M059J (cell line): Measurements from ENCODE around the gene UPF3A. TPM values are rescaled to one million over a fixed set of nuclear protein-coding genes. Genes with fewer than 3 reads are reported as not detected.
"Not testable (repeated sequence)": the region's sequence is repeated elsewhere in the genome, so short reads cannot be mapped to it uniquely, and the experiment has no call there.

Experiments used
- DNase-seq: peaks from one replicate; pipeline ENCODE4 v3.0.0-alpha.2; 2012; ENCODE audit warnings: low read depth
- total RNA-seq: library from RNA; depleted of rRNA; stranded (reverse); fragments of >200 nt; shearing (Covaris generic); gene quantifications from 2 replicates; pipeline ENCODE4 v1.2.3, GENCODE V29; 2014; rRNA removed

The UPF3A gene
- total RNA-seq, result 14.4 and 17.9 TPM in 2 replicates

- peak; percentile 83 for DNase-seq
These were observed at the start of gene UPF3A for GRCh38 chr13:114281351-114282040. Gene UPF3A (plus strand): TSS chr13:114281601. CDS start chr13:114281640, 39 bp downstream.

DNA sequence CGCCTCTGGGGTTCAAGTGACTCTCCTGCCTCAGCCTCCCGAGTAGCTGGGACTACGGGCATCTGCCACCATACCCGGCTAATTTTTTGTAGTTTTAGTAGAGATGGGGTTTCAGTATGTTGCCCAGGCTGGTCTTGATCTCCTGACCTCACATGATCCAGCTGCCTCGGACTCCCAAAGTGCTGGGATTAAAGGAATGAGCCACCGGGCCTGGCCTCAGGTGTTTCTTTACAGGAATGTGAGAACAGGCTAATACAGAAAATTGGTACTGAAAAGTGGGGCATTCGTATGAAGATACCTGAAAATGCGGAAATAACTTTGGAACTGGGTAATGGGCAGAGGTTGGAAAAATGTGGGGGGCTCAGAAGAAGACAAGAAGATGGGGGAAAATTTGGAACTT is 49.5 kb upstream of the UPF3A start:
- DNase-seq, result no peak

- no peak for DNase-seq
These were observed 47.1 kb upstream of the UPF3A start for GRCh38 chr13:114234266-114234644.

- DNase-seq, result peak; percentile 88
These were observed 46.6 kb upstream of the UPF3A start, which contains the start of gene CDC16 for GRCh38 chr13:114234645-114235421. Gene CDC16 (plus strand): TSS chr13:114234897. CDS start chr13:114235085, 188 bp downstream.

GRCh38 chr13:114235697-114236096 is 45.7 kb upstream of the UPF3A start:
- DNase-seq, result no peak

GRCh38 chr13:114236227-114236626 is 45.2 kb upstream of the UPF3A start:
- DNase-seq, result no peak

DNA sequence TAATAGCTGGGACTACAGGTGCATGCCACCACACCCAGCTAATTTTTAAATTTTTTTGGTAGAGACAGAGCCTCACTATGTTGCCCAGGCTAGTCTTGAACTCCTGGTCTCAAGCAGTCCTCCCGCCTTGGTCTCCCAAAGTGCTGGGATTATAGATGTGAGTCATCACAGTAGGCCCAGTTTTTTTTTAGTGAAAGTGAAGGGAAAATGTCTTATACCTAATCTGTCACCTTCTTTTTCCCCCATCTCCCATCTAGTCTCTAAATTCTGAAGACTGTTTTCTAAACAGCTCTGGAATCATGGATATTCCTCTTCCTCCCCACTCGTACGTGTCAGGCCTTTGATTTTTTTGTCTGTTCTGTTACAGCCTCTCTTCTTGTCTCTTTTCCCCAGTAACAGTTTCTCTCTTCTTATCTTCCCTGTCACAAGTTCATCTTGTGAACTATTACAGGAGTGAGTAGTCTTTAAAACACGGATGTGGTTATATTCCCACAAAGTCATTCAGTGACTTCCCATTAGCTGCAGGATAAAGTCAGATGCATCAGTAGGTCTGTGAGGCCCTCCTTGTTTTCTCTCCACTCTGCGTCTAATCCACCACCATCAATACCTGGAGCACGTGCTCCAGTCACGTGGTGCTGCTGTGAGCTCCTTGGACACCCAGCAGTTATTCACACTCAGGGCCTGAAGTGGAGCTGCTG is 43.8 kb upstream of the UPF3A start:
- DNase-seq, result no peak

DNA sequence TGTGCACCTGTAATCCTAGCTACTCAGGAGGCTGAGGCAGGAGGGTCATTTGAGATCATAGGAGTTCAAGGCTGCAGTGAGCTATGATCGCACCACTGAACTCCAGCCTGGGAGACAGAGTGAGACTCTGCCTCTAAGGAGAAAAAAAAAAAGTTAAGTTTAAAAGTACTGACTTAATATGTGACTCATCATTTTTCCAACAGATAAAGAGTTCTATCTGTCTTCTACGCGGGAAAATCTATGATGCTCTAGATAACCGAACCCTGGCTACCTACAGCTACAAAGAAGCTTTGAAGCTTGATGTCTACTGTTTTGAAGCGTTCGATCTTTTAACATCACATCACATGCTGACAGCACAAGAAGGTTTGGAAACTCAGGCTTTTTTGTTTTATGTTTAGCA is 39.5 kb upstream of the UPF3A start:
- no peak for DNase-seq

DNA sequence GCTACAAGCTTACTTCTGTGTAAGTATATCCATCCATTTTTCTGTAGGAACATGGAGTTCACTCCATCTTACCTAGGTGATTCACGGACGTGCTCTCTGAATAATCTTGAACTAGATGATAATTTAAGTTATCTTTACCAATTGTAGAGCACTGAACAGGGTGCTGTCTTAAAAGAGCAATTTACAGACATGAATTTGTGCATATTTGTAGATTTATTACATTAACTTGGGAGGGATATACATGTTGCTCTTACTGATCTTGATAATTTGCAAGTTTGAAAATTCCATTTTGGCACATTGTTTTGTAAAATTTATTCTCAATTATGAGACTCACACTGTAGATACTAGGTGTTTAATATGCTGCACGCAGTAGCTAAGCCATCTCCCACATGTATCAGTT is 37.4 kb upstream of the UPF3A start:
- DNase-seq, result no peak

DNA sequence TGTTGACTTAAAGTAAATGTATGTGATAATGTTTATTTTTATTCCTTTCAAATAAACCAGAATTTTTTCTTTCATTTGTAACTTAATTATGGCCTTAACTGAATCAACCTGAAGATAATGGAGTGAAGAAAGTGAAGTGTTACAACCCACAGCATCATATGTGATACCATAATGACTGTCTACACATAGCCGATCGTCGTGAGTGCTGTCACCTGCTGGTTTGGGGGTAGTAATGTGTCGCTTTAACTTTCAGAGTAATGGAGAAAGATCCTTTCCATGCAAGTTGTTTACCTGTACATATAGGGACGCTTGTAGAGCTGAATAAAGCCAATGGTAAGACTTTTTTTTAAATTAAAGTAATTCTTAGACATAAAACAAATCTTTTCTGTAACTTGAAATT is 36.8 kb upstream of the UPF3A start:
- DNase-seq, result no peak

DNA sequence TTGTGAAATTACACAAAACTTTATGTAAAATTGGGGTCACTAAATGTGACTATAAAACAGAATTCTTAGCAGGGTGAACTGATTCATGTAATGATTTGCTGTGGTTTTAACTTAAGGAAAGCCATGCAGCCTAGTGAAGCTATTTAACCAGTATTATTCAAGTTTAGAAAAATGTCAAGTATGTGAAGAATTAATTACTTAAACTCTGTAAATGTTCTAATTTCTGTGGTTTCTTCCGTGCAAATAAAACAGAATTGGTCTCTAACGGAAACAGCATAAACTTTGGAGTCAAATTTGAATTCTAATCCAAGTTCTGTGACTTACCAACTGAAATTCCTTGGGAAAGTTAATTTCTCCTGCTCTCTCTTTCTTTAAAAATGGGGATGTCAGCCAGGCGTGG is 33.4 kb upstream of the UPF3A start:
- DNase-seq, result peak; percentile 82

GRCh38 chr13:114249077-114249476 is 32.3 kb upstream of the UPF3A start:
- DNase-seq, result no peak

- DNase-seq, result not testable (repeated sequence)
These were observed 29.6 kb upstream of the UPF3A start for GRCh38 chr13:114251639-114252440.

GRCh38 chr13:114256547-114256946 is 24.9 kb upstream of the UPF3A start:
- no peak for DNase-seq

- DNase-seq, result no peak
These were observed 24.4 kb upstream of the UPF3A start for GRCh38 chr13:114257014-114257413.

GRCh38 chr13:114258589-114258988 is 22.8 kb upstream of the UPF3A start:
- no peak for DNase-seq

GRCh38 chr13:114259374-114259773 is 22.0 kb upstream of the UPF3A start:
- DNase-seq, result no peak

DNA sequence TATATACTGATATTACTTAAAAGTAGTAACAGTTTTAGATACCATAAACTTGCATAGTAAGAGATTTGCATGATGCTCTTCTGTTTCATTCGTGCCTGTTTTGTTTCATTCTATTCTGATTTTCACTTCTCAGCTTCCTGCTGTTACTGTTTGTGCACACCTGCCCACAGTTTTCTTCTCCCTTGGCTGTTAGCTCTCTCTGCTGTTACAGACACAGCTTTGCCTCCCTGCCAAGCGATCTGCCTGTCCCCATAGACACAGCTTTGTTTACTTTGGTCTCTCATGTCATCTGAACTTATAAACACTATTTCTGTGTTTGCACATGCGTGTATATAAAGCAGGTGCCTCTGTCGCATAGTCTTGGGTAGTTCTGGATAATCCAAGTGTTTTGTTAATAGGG is 21.4 kb upstream of the UPF3A start:
- no peak for DNase-seq

DNA sequence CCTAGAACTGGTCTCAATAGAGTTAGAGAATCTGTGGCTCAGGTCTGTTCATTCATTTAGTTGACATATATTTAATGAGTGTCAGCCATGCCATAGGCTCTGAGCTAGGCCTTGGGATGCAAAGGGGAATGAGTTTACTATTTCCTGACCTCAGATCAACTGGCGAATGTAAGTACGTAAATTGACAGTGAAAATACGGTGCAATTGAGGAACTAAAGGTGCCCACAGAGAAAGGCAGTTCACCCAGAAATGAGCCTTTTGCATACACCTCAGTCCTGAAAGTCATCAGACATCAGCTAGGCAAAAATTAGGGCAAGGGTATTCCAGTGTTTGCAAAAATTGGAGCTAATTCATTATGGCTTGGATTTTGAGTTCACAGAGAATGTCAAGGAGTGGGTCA is 20.6 kb upstream of the UPF3A start:
- DNase-seq, result no peak

GRCh38 chr13:114261328-114261965 is 20.0 kb upstream of the UPF3A start:
- DNase-seq, result no peak

GRCh38 chr13:114263578-114263977 is 17.8 kb upstream of the UPF3A start:
- DNase-seq, result no peak
